GM21825 (cell line): Measurements from ENCODE around the gene ZBTB7C.
A peak's percentile ranks its signal among the peaks of the same experiment; 100 is the strongest.

Source experiments
- ATAC-seq: cut with Tn5 transposase; IDR thresholded peaks from one replicate; pipeline ENCODE4 v1.9.1; 2021; ENCODE audit warnings: mild to moderate bottlenecking, moderate library complexity; ENCODE audit not compliant: unreplicated experiment

The ZBTB7C gene

DNA sequence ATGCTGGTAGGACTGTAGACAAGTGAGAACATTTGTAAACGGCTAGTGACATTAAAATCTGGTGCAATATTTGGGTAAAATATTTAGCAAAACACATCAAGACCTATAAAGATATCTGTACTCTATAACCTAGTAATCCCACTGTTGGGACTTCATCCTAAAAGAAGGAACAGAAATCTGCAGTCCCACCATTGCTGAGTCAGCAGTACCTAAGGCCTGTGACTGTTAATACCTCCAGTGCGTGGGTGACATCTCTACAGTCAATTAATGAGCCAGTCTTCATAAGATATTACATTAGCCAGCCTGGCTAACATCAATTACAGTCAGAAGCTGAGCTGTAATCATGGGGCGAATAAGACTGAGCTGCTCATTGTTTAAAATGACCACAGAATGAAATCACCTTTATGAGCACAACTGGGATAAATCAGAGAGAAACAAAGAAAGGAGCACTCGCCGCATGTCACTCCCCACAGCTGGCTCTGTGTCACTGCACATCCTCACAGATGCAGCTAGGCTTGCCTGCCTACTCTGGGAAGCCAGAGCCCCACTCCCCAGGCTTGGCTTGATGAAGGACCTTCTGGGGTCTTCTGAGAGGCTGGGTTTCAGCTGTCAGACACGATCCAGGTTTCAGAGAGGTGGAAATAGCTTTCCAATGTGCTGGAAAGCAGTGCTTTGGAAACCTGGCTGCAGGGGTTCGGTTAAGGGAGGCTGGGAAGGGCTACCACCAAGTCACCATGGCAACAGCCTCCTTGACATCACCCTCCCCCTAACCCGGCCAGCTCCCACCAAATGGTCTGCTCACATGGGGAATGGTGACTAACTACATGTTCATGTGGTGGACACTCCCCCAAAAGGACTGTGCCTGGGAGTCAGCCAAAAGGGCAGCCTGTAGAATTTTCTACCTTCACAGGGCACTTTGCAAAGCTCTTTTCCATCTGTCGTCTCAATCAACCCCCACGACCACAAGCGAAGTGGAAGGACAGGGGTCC lies 145.0 kb downstream of the ZBTB7C start:
- ATAC-seq = no peak

DNA sequence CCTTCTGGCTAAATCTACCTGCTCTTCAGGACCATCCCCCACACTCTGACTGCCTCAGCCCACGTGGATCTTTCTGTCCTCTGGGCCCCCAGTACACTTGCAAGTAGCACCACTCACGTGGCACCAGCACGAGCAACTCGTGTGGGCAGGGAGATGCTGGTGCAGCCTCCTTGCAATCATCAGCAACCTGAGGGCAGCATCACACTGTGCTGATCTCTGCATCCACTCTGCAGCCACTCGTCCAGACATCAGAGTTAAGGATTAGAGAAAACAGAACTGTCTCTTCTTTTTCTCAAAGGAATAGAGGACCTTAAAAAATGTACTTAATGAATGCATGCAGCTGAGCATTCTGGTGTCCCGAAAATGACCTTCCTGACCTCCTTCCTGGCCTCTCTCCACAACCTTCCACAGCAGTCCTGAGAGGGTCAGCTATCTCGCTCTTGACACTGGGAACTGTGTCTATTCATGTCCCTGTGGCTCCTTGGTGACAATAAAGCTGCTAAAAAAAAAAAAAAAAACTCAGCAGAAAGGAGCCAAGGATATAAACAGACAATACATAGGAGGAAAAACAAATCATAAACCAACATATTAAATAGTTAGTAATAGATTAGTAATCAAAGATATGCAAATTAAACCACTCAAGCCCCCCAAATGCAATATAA lies 145.9 kb downstream of the ZBTB7C start:
- no peak for ATAC-seq

DNA sequence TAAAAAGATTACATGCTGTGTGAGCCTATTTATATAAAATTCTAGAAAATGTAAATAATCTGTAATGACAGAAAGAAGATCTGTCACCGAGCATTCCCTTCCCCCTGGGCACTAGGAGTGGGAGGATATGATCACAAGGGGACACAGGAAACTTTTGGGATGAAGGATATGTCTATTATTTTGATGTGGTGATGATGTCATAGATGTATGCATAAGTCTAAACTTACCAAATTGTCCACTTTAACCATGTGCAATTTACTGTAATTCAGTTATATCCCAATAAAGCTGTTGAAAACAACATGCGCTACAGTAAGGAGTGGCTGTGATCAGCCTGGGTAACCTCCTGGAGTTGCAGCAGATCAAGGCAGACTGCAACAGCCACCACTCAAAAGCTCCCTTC lies 148.9 kb downstream of the ZBTB7C start:
- no peak for ATAC-seq

DNA sequence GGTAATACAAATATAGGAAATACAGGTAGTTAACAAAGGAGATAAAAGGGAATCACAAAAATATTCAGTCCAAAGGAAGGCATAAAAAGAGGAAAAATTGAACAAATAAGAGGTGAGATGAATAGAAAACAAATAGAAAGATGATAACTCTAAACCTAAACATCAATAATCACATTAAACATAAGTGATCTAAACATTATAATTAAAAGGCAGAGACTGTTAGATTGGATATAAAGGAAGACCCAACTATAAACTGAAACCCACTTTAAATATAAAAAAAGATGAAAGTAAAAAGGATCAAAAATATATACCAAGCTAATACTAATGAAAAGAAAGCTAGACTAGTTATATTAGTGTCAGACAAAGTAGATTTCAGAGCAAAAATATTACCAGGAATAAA lies 152.3 kb downstream of the ZBTB7C start:
- no peak for ATAC-seq

DNA sequence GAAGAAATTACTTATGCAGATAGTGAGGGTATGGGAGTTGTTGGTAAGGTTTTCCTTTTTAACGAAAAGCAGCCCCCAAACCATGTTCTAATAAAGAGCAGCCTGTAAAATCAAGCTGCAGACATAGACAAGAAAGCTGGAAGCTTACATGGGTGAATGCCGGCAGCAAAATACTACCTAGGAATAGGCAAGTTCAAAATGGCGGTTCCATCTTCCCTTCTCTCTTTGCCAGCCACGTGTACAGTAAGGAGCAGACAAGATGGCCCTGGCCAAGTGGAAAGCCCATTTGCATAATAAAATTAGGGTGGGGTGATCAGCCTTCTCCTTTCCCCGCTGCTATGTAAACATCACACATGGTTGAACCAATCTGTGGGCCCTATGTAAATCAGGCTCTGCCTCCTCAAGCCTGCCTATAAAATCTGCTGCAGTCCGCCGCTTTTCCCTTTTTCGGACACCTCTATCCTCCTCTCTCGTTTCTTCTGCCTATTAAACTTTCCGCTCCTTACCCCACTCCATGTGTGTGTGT lies 155.0 kb downstream of the ZBTB7C start:
- ATAC-seq = no peak

DNA sequence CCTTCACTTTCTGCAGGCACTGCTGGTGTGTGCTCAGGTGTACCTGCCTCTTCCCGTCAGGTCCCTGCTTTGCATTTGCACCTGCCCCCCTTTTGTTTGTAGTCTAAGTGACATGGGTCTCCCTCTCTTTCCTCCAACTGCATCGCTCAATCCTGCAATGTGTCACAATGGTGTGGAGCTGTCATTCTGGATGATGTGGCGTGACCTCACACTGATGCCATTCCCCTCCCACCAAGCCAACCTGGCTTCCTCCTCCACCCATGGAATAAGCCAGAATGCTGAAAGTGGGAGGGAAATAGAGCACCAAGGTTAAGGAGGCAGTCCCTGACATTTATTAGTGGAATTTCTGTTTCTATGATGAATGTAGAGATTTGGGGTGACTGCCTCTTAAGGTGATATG lies 156.7 kb downstream of the ZBTB7C start:
- ATAC-seq = no peak

DNA sequence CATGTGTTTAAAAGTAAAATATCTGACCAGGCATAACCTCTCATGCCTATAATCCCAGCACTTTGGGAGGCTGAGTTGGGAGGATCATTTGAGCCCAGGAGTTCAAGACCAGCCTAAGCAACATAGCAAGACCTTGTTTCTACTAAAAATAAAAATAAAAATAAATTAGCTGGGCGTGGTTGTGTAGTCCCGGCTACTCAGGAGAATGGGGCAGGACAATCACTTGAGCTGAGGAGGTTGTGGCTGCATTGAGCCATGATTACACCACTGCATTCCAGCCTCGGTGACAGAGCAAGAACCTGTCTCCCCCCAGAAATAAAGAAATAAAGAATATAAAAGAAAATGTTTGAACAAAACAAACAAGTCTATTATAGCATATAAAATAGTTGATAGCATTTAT lies 158.3 kb downstream of the ZBTB7C start:
- ATAC-seq = no peak

DNA sequence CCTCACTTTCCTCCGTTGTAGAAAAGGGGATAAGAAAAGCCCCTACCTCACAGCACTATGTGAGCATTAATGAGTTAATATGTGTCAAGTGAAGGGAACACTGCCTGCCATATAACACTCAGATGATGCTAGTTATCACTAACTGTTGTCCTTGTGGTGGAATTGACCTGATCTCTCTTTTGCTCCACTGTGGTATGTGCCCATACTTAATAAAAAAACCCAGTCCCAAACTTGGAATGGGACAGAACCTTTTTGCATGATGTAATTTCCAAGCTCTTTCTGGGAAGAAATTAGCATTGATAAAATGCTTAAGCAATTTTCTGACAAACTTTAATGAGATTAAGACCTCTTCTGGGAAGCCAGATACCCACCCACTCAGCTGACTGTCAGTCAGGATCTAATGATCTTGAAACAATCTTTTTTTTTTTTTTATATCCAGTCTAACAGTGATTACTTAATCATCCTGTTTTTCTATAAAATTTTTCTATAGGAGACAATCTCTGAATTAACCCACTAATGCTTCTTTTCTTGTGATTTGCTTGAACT lies 158.7 kb downstream of the ZBTB7C start:
- no peak for ATAC-seq

DNA sequence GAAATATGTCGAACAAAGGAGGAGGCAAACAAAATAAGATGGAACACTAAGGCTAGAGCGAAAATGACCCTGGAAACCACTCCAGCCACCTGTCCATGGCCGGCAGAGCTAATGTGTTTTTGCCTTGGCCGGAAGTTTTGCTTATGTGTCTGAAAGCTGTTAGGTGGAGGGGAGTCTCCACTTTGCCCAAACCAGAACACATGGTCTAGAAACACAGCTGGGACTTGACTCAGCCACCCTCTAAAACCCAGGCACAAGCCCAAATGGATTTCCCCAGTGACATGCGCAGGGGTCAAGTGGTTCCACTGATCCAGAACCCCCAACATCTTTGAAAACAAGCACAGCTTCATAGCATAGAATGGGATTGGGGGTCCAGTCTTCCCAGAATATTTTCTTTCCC lies 159.3 kb downstream of the ZBTB7C start:
- no peak for ATAC-seq

DNA sequence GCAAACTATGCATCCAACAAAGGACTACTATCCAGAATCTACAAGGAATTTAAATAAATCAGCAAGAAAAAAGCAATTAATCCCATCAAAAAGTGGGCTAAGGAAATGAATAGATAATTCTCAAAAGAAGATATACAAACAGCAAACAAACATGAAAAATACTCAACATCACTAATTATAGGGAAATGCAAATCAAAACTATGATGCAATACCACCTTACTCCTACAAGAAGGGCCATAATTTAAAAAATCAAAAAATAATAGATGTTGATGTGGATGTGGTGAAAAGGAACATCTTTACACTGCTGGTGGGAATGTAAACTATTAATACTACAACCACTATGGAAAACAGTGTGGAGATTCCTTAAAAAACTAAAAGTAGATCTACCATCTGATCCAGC lies 164.7 kb downstream of the ZBTB7C start:
- no peak for ATAC-seq

DNA sequence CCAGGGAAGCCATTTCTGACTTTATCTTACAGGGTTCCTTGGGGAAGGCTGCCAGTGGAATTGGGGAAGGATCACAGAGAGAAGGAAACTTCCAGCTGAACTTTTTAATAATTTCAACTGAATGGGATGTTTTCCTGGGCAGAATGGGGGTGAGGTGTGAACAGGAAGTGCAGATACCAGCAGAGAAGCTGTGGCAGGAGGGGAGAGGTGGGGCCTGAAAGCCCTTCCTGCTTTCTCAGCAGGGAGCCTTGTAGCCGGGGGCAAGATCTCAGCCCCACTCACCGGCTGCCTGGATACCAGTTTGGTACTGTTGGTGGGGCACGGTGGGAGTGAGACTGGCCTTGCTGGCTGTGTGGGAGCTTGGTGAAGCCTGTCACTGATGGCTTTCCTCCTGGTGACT lies 170.5 kb downstream of the ZBTB7C start:
- ATAC-seq = no peak

DNA sequence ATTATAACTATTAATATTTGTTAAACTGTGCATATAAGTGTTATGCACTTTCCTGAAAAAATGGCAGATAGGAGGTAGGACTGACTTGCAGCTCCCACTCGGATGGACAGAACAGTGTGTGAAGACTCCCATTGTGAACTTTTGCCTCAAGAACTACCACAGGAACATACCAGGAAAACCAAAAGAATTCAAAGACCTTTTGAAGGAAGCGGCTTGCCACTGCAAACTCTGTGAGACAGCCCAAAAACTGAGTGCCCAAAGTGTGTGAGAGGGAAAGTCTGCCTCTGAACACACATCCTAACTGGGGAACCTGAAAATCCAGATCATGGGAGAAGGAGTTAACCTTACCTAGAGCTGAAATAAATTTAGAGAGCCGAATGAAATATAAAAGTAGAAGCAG lies 171.0 kb downstream of the ZBTB7C start:
- no peak for ATAC-seq

DNA sequence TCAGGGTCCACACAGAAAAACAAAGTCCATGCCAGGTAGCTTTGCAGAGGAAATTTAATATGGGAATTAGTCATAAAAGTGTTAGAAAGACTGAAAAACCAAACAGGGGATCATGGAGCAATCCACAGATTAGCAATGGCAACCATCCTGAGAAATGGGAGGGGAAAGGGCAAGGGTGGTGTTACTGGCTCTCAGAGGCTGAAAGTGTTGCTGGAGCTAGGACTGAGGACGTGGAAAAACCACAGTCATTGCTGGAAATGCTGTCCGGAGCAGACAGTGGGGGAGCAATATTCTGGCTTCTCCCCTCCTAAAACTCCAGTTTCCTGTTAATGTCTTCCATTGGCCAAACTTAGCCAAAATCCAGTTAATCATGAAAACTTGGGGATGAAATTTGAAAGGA lies 172.4 kb downstream of the ZBTB7C start:
- no peak for ATAC-seq

DNA sequence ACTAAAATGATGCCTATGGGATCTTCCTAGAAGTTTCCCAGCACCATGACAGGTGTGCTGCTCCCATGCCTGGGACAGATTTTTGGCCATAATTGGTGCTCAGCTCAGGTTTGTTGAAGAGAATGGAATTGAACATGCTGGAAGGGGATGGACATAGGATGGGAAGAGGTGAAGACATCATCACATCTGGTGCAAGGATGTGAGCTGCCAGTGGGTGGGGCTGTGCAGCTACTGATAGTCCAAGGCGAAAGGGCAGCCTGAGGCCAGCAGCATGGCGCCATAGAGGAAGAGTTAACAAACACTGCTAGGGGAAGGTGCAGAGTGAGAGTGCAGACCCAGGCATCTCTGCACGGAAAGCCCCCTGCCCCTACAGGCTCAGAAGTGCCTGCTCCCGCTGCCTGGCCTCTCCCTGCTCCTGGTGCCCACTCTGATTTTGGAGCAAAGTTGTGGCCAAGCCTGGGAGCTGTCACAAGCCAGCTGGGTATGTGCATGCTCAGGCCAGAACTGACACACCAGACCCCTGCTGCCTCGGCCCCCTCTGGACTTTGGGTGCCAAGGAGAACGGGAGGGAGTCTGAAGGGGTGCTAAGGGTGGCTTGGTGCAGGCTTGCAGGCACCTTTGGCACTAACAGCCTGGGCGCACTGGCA lies 178.6 kb downstream of the ZBTB7C start:
- no peak for ATAC-seq

DNA sequence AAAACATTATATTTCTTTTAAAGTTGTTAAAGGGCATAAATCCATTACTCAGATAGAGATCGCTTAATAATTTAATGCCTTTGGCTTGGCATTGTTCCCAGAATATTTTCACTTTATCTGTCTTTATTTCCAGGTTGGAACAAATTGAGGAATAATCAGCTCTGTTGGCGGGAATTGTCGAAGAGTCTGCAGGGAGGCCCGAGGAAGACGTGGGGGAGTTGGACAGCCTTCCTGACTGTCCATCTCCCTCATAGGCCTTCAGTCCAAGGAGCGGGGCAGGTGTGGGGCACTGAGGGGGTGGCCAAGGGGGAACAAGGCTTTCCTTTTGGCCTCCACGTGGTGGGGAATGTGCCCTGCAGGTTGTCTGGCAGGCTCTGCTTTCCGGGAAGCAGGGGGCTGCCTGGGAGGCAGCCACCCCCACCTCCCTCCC lies 179.6 kb downstream of the ZBTB7C start:
- no peak for ATAC-seq

DNA sequence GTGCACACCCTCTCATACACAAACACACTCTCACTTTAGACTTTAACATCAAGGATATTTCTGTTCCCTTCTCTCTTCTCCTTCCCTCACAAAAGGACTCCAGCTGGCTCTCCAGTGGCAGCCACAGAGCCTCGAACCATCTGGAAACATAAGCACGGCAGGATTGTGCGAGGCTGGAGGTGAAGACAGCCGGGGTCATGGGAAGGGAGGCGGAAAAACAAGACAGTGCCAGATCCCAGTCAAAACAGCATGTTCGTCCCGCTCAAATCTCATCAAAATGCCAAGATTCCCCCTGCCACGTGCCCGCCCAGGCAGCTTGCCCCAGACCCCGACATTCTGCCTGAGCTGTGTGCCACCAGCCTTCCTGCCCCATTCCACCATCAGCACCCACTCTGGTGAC lies 180.3 kb downstream of the ZBTB7C start:
- no peak for ATAC-seq

DNA sequence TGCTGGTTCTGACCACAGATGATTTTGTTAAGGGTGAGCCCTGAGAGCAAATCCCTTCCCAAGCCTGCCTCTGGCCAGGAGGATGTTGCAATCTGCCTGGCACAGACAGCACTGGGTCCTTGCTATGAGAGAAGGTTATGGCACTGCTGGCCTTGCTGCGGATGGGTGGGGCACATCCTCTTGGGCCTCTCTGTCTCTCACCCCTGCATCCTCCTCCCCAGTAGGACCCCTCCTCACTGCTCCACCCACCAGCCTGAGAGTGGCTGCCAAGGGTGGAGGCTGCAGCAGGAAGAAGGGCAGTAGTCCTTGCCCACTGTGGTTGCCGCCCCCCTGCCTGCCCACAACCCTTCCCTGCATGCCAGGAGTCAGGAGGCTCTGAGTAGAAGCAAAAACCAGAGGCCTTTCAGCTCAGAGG lies 180.9 kb downstream of the ZBTB7C start:
- ATAC-seq = no peak

DNA sequence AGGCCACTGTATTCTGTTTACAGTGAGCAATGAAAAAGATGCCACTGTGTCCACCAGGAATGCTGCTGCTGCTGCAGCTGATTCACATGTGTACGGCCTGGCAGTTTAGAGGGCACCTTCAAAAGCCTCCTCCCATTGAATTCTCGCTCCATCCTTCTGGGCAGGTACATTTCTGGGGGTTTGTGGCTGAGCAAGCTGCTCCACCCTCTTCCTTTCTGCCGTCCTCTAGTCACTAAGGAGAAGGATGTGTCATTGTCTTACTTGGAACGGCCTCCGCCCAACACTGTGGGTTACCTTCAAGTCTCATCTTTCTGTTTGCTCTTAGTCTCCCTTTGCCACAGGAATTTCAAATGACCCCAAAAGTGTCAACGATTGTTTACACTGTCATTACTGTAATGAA lies 182.0 kb downstream of the ZBTB7C start:
- no peak for ATAC-seq

DNA sequence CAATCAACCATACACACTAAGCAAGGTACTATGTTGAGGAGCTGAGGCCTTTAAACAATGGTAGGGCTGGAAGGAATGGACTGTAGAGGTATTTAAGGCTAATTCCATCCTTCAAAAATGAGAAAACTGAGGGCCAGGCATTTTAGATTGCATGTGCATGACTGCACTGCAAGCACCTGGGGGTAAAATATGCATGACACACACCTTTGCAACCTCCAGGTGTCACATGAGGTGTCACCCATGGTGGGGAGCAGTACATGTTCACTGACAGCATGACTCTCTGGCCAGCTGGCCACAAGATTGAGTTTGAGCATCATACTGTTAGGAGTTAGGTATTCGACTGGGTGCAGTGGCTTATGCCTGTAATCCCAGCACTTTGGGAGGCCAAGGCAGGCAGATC lies 182.8 kb downstream of the ZBTB7C start:
- ATAC-seq = no peak

DNA sequence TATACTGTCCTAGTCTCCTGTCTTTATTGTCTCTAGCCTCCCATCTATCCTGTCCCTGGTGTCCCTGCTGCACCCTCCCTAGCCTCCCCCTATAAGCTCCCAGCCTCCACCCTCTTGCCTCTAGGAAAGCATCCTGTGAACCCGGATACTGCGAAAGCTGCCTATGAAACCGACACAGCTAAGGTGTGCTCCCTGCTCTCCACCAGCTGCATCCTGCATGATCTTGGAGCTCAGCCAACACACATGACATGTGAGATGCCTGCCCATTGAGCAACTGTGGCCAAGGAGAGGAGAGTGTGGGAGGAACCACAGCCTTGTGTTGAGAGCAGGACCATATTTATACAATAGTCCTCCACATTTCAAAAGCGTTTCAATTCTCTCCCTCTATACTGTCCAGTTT lies 187.1 kb downstream of the ZBTB7C start:
- peak; percentile 79 for ATAC-seq

DNA sequence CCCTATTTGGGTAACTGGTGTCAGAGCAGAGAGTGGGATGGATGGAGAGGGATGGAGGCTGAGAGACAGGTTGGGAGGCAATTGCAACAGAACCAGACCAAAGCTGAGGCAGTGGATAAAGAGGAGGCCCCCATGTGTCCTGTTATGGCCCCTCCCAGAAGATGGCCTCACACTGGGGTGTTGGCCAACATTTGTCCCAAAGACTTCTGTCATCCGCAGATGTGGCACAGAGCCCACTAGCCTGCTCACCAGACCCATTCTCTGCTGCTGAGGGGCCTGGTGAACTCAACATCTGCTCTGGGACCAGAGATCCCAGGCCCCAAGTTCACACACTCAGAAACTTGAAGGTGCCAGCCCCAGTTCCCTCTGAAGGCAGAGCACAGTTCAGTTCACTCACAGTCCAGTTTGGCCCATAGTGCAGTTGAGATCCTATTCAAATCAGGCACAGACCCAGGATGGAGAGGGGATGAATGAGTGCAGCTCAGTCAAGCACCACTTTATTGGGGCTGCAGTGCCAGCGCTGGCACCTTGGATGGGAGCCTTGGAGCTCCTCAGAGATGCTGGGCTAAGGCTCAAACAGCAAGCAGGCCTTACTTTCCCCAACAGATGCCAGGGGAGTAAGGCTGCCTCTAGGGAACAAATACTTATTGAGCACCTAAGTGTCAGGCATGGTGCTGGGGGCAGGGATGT lies 189.2 kb downstream of the ZBTB7C start:
- ATAC-seq = no peak
